GM18511 (cell line): Measurements from ENCODE around the gene PCDH9.

Experiments used
- ATAC-seq: cut with Tn5 transposase; IDR thresholded peaks from one replicate; pipeline ENCODE4 v1.9.1; 2021; ENCODE audit warnings: mild to moderate bottlenecking, moderate library complexity; ENCODE audit not compliant: unreplicated experiment

PCDH9 gene

DNA sequence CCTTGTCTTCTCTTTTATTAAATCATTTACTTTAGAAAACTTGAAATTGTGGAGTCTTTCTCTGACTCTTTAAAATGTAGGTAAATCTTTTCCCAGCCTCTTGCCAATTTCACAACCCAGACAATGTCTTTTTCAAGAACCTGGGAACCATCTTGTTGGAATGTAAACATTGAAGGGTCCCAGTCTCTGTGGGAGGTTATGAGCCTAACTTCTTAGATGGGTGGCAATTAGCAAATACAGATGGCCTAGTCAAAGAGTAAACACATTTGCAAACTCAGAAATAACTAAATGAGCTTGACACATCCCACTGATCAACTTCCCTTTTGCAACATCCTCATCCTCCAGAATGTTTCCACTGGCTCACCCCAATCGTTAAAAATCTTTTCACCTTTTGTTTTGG lies 721.0 kb downstream of the PCDH9 start:
- no peak for ATAC-seq

DNA sequence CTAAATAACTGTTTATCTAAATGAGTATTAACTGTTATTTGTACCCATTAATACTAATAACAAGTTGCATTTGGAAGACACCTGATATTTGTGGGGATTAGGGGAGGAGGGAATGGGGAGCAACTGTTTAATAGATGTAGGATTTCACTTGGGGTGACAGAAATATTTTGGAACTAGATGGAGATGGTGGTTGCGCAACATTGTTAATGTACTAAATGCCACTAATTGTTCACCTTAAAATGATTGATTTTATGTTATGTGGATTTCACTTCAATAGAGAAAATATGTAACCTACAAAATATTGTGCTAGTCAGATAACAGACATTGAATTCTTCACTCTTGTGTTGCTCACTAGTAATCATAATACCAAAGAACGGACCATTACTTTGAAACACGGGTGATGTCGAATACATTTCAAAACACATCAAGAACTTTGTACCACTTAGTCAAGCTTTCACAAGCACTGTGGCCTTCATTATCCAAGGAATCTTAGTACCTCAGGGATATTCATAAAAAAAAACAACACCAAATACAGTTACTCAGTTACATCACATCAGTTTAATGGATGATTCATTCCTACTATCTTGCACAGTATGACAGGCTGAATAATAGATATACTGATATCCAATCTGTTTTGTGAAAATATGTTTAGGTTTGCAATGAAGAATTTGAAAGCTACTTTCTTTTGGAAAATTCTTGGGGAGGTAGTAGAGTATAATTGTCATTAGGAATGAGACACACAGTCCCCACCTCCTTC lies 721.8 kb downstream of the PCDH9 start:
- no peak for ATAC-seq

DNA sequence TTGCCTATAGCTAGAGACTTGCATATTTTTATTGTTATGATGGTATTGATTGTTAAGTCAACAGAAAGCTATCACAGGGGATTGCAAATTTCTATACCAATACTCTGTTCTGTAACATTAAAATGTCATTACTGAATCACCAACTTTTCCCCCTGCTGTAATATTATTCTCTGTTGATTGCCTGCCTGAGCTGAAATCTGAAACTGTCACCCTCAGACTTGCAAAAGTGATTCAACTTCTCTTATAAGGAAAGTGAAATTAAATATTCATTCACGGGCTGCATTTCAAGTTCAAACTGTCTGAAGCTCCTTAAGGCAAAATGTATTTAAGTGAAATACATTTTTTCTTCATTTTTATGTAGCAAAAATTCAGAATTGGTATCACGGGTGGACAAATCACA lies 723.2 kb downstream of the PCDH9 start:
- ATAC-seq = peak; percentile 83

DNA sequence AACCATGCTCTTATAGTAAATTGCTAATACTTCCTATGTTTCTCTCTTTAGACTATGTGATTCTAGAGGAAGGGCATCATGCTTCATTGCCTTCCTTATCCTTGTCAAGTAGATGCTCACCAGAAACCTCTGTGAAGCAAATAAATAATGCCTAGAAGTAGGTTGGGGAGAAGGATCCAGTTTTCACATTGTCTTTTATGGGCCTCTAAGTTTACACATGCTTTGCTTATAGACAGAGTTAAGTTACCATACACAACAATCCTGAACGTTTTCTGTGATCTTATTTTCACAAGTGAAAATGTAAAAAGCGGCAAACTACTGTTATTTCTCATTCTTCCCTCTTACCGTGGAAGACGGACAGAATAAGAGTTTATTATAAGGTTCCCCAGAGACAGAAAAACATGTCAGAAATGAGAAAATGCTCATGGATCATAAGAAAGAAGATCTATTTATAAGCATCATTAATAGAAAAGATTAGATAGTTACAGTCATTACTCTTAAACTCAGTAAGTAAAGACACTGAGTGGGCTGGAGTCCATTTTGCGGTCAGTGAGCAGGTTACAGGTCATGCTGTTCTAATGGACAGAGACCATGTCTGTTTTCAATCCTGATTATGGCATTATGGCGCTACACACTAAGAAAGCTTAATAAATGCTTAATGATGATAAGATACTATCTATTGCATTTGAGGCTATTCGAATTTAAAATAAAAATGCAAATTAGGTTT lies 723.9 kb downstream of the PCDH9 start:
- no peak for ATAC-seq

DNA sequence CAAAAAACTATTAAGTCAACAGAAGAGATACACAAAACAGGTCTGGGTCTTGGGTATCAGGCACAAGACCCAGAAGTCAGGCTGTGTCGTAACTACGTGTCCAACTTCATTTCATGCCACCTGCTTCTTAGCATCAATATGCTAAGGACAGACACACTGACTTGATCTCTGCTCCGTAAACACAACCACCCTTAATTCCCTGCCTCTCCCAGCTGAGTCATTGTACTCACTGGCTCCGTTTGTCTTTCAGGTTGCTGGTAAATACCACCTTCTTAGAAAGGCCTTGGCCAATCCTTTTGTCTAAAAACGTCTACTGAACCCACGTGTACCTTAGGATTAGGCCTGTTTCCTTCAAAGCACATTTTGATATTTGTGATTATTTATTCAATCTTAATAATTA lies 726.2 kb downstream of the PCDH9 start:
- ATAC-seq = no peak

DNA sequence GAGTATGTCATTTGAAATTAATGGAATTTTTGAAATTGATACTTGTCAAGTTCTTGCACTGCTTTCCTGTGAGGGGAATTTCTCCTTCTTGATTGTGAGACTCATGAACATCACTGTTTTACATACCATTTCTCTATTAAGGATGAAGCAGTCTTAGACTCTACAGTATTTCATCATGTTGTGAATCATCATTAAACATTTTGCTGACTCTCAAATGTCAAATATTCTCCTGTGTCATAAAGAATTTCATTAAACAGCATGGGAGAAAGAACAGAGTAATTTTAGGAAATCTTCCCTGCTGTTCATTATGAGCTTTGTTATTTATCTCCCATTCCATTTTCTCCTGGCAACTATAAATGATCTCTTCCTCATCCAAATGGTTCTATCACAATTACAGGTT lies 729.0 kb downstream of the PCDH9 start:
- no peak for ATAC-seq

DNA sequence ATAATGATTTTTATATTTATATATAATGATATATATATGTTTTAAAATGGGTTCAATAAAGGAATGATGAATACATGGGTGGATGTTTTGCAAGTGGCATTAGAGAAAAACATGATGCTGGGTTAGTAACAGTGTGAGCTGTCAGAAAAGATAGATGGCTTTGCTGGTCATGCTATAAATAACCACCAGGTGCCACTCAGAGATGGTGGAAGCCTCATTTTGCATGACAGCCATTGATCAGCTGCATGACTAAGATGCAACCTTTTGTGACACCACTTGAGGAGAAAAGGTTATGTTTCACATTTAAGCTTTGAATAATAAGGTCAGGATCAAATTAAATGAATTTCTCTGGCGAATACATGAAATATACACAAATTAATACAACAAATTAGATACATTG lies 737.7 kb downstream of the PCDH9 start:
- peak; percentile 87 for ATAC-seq

DNA sequence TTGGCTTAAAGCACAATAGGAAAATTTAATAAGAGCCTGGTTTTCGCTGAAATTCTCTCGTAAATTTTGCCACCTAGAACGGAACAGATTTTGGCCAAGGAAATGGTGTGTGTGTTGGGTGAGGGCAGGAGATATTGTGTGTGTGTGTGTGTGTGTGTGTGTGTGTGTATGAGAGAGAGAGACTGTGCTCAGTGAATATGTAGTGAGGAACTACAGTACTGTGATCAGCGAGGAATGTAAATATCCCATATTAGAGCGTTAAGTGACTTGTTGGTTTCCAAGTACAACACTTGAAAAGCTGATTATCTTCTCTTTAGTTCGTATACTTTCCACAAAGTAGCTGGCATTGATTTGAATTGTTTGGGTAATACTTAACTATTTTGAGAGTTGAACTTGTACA lies 738.9 kb downstream of the PCDH9 start:
- ATAC-seq = no peak

DNA sequence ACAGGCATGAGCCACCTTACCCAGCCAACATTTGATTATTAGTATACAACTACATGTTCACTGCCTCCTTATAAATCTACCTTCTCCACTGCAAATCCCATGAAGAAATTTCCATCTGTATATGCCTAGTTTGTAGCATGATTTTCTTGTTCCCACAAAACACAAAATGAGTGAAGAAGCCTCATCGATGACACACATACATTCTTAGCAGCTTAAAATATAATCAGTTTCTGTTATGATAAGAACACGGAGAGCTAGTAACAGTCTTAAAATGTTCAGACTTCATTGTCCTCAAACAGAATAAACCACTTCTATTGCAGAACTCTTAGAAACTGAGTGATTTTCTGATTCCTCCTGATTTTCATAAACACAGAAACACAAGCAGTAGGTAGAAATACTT lies 740.5 kb downstream of the PCDH9 start:
- ATAC-seq = no peak

DNA sequence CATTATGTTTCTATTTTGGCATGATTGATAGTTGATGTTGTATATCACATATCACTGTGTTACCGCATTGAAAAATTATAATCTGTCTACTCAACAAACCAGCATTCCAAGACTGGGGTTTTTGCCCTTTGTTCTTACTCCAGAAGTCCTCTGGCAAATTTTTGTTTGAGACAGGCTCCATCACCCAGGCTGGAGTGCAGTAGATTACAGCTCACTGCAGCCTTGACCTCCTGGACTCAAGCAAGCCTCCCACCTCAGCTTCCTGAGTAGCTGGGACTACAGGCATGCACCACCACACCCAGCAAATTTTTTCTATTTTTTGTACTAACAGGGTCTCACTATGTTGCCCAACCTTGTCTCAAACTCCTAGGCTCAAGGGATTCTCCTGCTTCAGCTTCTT lies 741.0 kb downstream of the PCDH9 start:
- no peak for ATAC-seq

DNA sequence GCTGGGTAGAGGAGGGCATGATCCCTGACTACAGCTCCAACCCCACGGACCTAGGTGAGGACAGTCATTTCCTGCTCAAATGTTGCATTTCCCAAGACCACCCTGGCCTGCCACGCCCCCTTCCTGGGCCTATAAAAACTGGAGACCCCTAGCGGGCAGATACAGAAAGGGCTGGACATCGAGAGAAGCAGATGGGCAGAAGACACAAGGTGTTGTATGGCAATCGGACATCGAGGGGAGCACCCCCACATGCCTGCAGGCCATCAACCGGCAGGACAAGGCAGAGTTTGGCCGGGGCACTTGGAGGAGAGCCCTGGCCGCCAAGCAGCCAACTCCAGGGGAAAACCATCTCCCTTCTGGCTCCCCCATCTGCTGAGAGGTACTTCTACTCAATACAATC lies 746.4 kb downstream of the PCDH9 start:
- peak; percentile 56 for ATAC-seq

DNA sequence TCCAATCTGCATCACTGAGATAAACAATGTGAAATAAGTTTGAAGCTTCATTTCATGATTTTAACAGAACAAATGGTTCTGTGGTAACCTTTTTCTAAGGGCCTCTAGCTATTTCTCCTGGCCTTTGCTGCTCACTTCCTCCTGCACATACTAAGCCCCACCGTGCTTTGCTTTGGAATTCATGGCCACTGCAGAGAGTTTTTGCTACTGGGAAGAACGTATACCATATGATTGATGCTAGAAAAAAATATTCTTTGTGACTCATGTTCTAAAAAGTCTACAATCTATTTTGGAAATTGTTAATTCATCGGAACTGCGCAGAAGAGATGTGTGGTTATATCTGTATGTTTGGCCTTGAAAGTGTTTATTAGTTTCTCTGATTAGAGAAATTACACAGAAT lies 747.3 kb downstream of the PCDH9 start:
- ATAC-seq = no peak

DNA sequence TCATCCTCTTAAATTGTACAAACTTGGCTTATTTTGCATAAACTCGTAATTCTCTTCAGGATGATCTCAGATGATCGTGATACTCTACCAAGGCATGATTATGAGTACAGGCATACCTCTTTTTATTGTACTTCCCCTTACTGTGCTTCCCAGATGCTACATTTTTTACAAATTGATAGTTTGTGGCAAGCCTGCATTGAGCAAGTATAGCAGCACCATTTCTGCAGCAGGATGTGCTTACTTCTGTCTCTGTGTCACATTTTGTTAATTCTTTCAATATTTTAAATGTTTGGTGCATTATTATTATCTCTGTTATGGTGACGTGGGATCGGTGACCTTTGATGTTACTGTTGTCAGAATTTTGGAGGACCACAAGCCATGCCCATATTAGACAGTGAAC lies 752.3 kb downstream of the PCDH9 start:
- no peak for ATAC-seq

DNA sequence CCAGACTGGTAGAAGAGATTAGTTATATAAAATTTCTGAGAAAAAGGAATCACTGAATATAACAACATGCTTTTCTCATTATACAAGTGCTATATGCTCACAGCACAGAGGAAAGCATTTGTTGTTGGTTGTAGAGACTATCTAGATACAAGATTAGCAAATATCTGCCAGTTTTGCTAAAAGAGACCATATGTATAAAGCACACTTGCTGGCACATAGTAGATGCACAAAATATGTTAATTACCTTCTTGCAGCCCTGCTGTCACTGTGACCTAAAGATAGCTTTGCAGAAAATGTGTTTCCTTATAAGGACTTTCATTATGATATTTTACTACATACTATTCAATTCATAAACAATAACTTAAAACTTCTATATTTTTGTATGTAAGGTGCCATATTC lies 755.1 kb downstream of the PCDH9 start:
- ATAC-seq = no peak

DNA sequence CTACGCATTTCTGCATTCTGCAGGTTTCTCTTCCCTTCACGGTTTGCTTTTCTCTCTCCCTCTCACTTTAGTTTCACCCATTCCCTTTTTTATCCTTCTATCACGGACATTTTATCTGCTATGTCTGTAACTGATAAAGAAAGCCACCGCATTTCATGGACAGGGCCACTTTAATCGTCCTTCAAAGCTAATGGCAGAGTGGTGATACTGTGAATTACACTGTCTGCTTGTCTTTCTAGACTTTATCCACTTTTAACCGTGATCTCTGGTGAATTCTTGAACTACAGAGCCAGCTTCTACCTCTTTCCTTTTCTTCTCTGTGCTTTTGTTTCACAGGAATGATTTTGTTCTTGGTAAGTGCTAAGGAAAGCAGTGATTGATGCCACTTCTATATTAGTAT lies 760.4 kb downstream of the PCDH9 start:
- ATAC-seq = no peak

DNA sequence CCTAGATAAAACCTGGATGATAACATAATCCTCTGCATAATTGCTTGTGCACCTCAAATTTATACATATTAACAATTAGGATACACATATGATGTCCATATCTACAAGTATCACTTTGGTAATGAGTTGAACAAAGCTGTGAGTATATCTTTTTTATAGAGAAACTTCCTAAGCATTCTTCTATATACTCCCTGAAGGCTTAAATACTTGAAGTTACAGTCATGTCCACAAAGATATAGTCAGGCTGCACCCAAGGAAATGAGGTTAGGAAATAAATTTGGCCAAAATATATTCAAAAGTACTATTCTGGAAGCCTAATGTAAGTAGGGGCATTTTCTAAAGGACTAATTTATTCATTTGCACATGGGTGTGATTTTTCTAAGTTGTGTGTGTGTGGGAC lies 761.5 kb downstream of the PCDH9 start:
- ATAC-seq = no peak

DNA sequence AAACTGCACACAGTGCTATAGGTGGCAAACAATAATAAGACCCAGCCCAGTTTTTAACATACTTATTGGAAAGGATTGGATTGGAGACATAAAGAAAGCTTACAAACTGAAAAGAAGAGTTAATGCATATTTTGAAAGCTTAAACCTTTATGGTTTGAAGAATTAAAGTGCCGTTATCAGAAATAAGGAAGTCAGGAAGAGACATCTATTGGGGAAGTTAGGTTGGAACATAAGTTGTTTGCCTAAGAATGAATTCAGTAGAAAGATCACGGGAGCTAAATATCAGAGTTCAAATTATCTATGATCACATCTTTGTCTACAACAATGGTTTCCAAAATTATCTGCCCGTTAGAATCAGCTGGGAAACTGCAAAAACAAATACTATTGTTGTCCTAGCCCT lies 767.9 kb downstream of the PCDH9 start:
- ATAC-seq = no peak

DNA sequence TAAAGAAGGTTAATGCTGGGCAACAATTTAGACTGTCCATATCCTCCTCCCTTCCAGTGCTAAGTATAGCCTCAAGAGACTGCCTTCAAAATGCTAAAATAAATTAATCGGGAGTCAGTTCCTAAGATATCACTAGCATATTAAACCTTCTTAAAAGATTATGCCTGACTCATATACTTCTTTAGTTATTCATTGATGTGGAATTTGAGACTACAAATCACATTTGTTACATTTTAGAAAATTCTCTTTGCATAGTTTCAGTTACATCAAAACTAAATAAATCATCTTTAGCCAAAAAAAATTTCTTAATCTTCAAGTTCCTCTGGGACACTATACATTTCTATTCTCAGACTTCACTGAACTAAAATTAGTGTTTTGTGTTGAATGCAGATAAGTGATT lies 769.1 kb downstream of the PCDH9 start:
- no peak for ATAC-seq

DNA sequence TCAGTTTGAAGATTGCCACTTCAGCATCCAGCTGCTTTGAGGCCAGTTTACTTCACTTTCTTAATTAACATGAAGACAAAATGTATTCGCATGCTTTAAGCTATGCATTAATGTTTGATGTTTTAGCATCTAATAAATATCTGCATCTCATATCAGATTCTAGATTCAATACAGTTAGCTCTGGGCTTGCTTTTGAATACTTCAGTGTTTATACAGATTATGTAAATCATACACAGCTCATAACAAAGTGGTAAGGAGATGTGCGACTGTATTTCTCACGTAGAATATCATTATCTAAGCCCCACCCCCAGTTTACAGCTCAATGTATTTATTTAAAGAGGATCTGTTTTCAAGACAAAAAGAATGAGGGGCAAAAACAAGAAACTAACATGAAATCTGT lies 770.5 kb downstream of the PCDH9 start:
- no peak for ATAC-seq

DNA sequence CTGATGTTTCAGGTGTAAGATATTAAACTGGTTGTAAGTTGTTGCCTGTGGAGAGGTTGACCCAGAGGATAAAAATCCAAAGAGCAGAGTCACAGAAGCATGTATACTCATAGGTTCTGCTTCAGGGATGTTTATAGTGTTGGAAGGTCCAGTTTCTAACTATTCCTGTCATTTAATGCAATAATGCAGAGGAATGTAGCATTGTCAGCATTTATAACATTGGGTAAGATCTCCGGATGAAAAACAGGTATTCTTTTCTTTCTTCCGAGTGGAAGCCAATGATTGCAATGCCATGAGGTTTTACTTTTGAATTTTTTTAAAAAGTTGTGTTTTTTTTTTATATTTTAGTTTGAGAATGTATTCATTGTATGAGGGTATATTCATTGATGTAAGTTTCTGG lies 771.0 kb downstream of the PCDH9 start:
- no peak for ATAC-seq

DNA sequence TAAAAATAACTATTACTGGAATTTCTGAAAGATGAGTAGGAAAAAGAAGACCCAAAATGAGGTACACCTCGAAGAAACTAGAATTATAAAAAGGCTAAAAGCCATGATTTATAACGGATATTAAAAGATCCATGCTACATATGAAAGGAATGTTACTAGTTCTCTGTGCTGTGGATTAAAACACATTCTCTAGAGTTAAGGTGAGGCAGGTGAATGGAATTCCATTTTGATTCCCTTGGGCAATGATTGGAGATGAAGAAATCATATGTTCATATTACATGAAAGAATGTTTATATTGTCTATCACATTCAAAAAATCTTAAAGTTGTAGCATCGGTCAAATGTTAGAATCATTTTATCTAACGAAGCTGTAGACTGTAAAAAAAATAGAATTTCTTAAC lies 783.7 kb downstream of the PCDH9 start:
- no peak for ATAC-seq

DNA sequence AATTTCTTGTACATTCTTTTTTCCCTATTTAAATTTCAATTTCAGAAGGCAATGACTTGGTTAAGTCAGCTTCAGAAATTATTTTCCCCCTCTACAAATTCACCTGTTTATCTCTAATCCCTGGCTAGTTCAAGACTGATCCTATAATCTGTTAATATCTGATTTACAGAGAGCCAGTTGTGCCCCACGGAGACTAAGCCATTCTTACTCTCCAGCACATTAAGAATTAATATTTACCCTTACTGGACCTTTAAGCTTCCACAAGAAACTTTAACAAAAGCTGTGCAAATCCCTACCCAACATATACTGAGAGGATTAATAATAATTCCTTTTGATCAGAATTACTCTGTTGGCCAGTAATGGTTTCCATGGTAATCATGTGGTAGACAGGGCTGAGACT lies 786.2 kb downstream of the PCDH9 start:
- no peak for ATAC-seq

DNA sequence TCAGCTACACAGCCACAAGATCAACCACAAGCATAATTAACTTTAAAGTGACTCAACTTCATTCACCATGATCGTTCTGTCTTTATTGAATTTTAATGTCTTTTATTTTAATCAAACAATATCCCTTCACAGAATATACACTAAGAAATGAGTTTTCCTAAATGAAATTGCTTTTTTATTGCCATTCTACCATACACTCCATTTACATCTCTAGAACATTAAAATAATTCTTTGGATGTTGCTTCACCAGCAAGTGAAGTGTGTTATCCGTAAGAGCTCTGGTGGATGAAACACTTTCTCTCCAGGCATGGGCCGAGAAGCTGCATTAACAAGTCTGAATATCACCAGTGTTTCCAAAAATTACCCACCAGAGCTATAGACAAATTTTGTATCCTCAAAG lies 789.2 kb downstream of the PCDH9 start:
- no peak for ATAC-seq
